HCT116 (cell line): ENCODE results near the gene DPEP3.

Experiments
- CTCF ChIP-seq, 3 experiments: fragments of 200-600 bp in 1 of 3; sonication (generic) in 1 of 3; IDR thresholded peaks in 2 of 3; conservative IDR thresholded peaks in 1 of 3; 2 replicates each; pipeline ENCODE4 v1.5.1; 2012 to 2017; ENCODE audit warnings: low read depth in 2 of 3, low read length in 2 of 3, antibody characterized with exemption in 1 of 3, borderline replicate concordance in 1 of 3, control low read depth in 1 of 3, mild to moderate bottlenecking in 1 of 3, mixed read lengths in 1 of 3, mixed run types in 1 of 3, moderate library complexity in 1 of 3; ENCODE audit not compliant: insufficient read depth in 1 of 3
- REST ChIP-seq: IDR thresholded peaks from 2 replicates; pipeline ENCODE4 v1.6.1; 2012; ENCODE audit warnings: low read depth
- ZBTB33 ChIP-seq: IDR thresholded peaks from 2 replicates; pipeline ENCODE4 v1.6.1; 2011; ENCODE audit warnings: mild to moderate bottlenecking, low read length, moderate library complexity; ENCODE audit not compliant: insufficient replicate concordance; ENCODE audit errors: extremely low read depth

- TF ChIP-seq CTCF (IDR thresholded peaks at IDR 0.05 in 2 of 3, conservative IDR thresholded peaks at IDR 0.05 in 1 of 3; ENCODE audit: borderline replicate concordance in 1 of 3, insufficient read depth in 1 of 3, low read depth in 2 of 3, low read length in 2 of 3) (no peak), REST (no peak), ZBTB33 (no peak)
Measured at GRCh38 chr16:67930678-67931211, 49.6 kb downstream of the DPEP3 start.
